Mucosa of stomach (tissue), 1 donor: Measurements from ENCODE around the gene CSNK2B.

Source experiments
- H3K27me3 ChIP-seq: one replicate; pipeline ENCODE4 v1.7.0; 2013; ENCODE audit warnings: mild to moderate bottlenecking, low read length; ENCODE audit not compliant: control insufficient read depth, insufficient read depth
- H3K36me3 ChIP-seq: one replicate; pipeline ENCODE4 v1.7.0; 2013; ENCODE audit warnings: low read length; ENCODE audit not compliant: control insufficient read depth, insufficient read depth
- H3K4me1 ChIP-seq: one replicate; pipeline ENCODE4 v1.7.0; 2013; ENCODE audit warnings: mild to moderate bottlenecking, low read length; ENCODE audit not compliant: control insufficient read depth, insufficient read depth
- H3K4me3 ChIP-seq: one replicate; pipeline ENCODE4 v1.7.0; 2013; ENCODE audit warnings: low read length
- H3K9ac ChIP-seq: one replicate; pipeline ENCODE4 v1.7.0; 2013; ENCODE audit warnings: mild to moderate bottlenecking, low read length, moderate library complexity
- H3K9me3 ChIP-seq: one replicate; pipeline ENCODE4 v1.7.0; 2013; ENCODE audit warnings: mild to moderate bottlenecking, low read length, moderate library complexity; ENCODE audit not compliant: control insufficient read depth
- donor health status: Pancreatic carcinoma.

Gene CSNK2B

GRCh38 chr6:31717499-31718222 lies 51.8 kb downstream of the CSNK2B start:
- peaks cover 42% of the 10 kb centered on the region for H3K4me1 ChIP-seq
- H3K36me3 ChIP-seq: no peaks in the 10 kb centered on the region
- H3K9ac ChIP-seq: no peak overlapping the region
- no peaks in the 10 kb centered on the region for H3K27me3 ChIP-seq
- H3K9me3 ChIP-seq: no peaks in the 10 kb centered on the region
- H3K4me3 ChIP-seq: no peak overlapping the region

GRCh38 chr6:31718265-31718664 lies 52.4 kb downstream of the CSNK2B start:
- Histone ChIP-seq H3K4me3 (no peak overlapping the region), H3K36me3 (no peaks in the 10 kb centered on the region), H3K9me3 (no peaks in the 10 kb centered on the region), H3K9ac (no peak overlapping the region), H3K4me1 (peaks cover 42% of the 10 kb centered on the region), H3K27me3 (no peaks in the 10 kb centered on the region)

DNA sequence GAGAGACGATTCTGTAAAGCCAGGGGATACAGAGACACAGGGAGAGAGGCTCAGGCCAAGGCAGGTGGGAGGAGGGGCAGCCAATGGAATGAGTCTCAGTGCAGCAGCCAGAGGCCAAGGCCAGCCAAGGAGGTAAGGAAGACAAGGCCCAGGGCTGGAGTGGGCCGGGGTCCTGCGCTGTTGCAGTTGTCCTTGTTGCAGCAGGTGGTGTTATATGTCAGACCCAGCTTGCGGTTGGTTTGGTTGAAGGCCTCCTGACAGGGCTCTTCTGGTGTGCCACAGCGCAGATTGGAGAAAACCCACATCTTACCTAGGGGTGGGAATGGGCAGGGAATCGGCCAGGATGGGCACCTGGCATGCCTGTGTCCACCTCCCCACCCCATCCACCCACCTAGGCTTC lies 53.1 kb downstream of the CSNK2B start:
- Histone ChIP-seq H3K27me3 (no peaks in the 10 kb centered on the region), H3K9me3 (no peaks in the 10 kb centered on the region), H3K9ac (no peak overlapping the region), H3K4me1 (peaks cover 40% of the 10 kb centered on the region), H3K4me3 (no peak overlapping the region), H3K36me3 (no peaks in the 10 kb centered on the region)
